A673 (cell line): ENCODE measurements around the gene CHAD. TPM values are rescaled to one million over a fixed set of nuclear protein-coding genes. Genes with fewer than 3 reads are reported as not detected.

ENCODE experiments used
- BruUV-seq: library from RNA; stranded (reverse); fragments of 400-500 nt; replicated peaks from 2 replicates; lab custom pipeline; 2021; lab: Mats Ljungman, UMichigan
- CTCF ChIA-PET: fragments of 300-600 bp; sonication (Branson Sonifier 250); formaldehyde crosslinking; loops from one replicate; lab custom pipeline; 2022; ENCODE audit warnings: antibody characterized with exemption; lab: Charles Lee
- POLR2A ChIA-PET: fragments of 300-600 bp; sonication (Branson Sonifier 250); formaldehyde crosslinking; loops from one replicate; lab custom pipeline; 2022; ENCODE audit warnings: antibody characterized with exemption; ENCODE audit not compliant: low non-redundant PET; lab: Charles Lee
- DNase-seq: peaks from one replicate; pipeline ENCODE4 v3.0.0-alpha.2; 2015; ENCODE audit warnings: low spot score
- H3K27ac ChIP-seq: fragments of 200-600 bp; sonication (generic); 2 replicates; pipeline ENCODE4 v1.5.1; 2016; ENCODE audit warnings: mixed run types, low read depth, mild to moderate bottlenecking, mixed read lengths, antibody characterized with exemption, low read length; ENCODE audit not compliant: poor library complexity, severe bottlenecking
- H3K27me3 ChIP-seq: fragments of 200-600 bp; sonication (generic); replicated peaks from 2 replicates; pipeline ENCODE4 v1.6.1; 2017; ENCODE audit warnings: mixed run types, low read depth, mild to moderate bottlenecking, mixed read lengths, antibody characterized with exemption, low read length; ENCODE audit not compliant: insufficient read depth, poor library complexity
- H3K36me3 ChIP-seq: fragments of 200-600 bp; sonication (generic); 2 replicates; pipeline ENCODE4 v1.6.1; 2016; ENCODE audit warnings: mixed run types, mild to moderate bottlenecking, mixed read lengths, antibody characterized with exemption, low read length; ENCODE audit not compliant: insufficient read depth, poor library complexity, severe bottlenecking
- H3K4me1 ChIP-seq: fragments of 200-600 bp; sonication (generic); 2 replicates; pipeline ENCODE4 v1.6.1; 2017; ENCODE audit warnings: mixed run types, mild to moderate bottlenecking, mixed read lengths, antibody characterized with exemption, low read length; ENCODE audit not compliant: insufficient read depth, poor library complexity, severe bottlenecking
- H3K4me3 ChIP-seq: fragments of 200-600 bp; sonication (generic); 2 replicates; pipeline ENCODE4 v1.5.1; 2016; ENCODE audit warnings: low read depth, mixed run types, mild to moderate bottlenecking, mixed read lengths, low read length; ENCODE audit not compliant: poor library complexity, severe bottlenecking
- H3K9me3 ChIP-seq: fragments of 200-600 bp; sonication (generic); 2 replicates; pipeline ENCODE4 v1.6.1; 2016; ENCODE audit warnings: mixed run types, low read depth, mild to moderate bottlenecking, mixed read lengths, antibody characterized with exemption, low read length; ENCODE audit not compliant: poor library complexity, severe bottlenecking
- CTCF ChIP-seq: fragments of 300-800, 200-600 bp; sonication (generic); conservative IDR thresholded peaks from 2 replicates; pipeline ENCODE4 v1.5.1; 2017; ENCODE audit warnings: low read depth, mild to moderate bottlenecking, antibody characterized with exemption, low read length, moderate library complexity, mixed read lengths
- EZH2 ChIP-seq: fragments of 200-600 bp; sonication (generic); IDR thresholded peaks from 2 replicates; pipeline ENCODE4 v1.6.1; 2017; ENCODE audit warnings: borderline replicate concordance, low read depth, mild to moderate bottlenecking, mixed read lengths, antibody characterized with exemption, low read length; ENCODE audit not compliant: poor library complexity, severe bottlenecking
- intact Hi-C: fragments of 100-400 bp; cut with micrococcal nuclease; formaldehyde crosslinking; loops from one replicate; pipeline ENCODE4 v1.10.0; 2022; ENCODE audit not compliant: unreplicated experiment
- total RNA-seq: library from RNA; stranded (reverse); gene quantifications from 2 replicates; pipeline ENCODE4 v1.2.3, GENCODE V29; 2021

Gene CHAD
- total RNA-seq, 1 experiment from 2014 or later: not detected

- Histone ChIP-seq H3K27ac (no peak overlapping the region), H3K4me3 (no peak overlapping the region), H3K4me1 (no peaks in the 10 kb centered on the region), H3K27me3 (no peaks in the 10 kb centered on the region), H3K36me3 (no peaks in the 10 kb centered on the region), H3K9me3 (no peaks in the 10 kb centered on the region)
- TF ChIP-seq CTCF (no peak), EZH2 (no peak)
- no peak for DNase-seq
- POLR2A ChIA-PET: no interaction called here
- BruUV-seq: no TSS peak
- intact Hi-C loops: no loop called here
- CTCF ChIA-PET: no interaction called here
These were observed 26.6 kb upstream of the CHAD start for GRCh38 chr17:50495217-50495823.

- CTCF ChIA-PET: no interaction called here
These were observed 25.1 kb upstream of the CHAD start for GRCh38 chr17:50493744-50494143.

GRCh38 chr17:50492214-50492613 is 23.5 kb upstream of the CHAD start:
- intact Hi-C loops: no loop called here
- DNase-seq: no peak
- no peak for TF ChIP-seq EZH2
- no peak for TF ChIP-seq CTCF
- no peaks in the 10 kb centered on the region for H3K27me3 ChIP-seq
- no peaks in the 10 kb centered on the region for H3K36me3 ChIP-seq
- H3K9me3 ChIP-seq: no peaks in the 10 kb centered on the region
- no peaks in the 10 kb centered on the region for H3K4me1 ChIP-seq
- no TSS peak for BruUV-seq
- no peak overlapping the region for H3K27ac ChIP-seq
- CTCF ChIA-PET: no interaction called here
- POLR2A ChIA-PET: interaction anchor here (0.7 kb wide), 1 partner anchor 132 kb away, joined by 4 read pairs; no protein-coding TSS in a partner anchor
- H3K4me3 ChIP-seq: no peak overlapping the region

More at GRCh38 chr17:50493744-50494143, 25.1 kb upstream of the CHAD start:
- no TSS peak for BruUV-seq
- Histone ChIP-seq H3K4me3 (no peak overlapping the region), H3K9me3 (no peaks in the 10 kb centered on the region), H3K36me3 (no peaks in the 10 kb centered on the region), H3K27me3 (no peaks in the 10 kb centered on the region), H3K27ac (no peak overlapping the region), H3K4me1 (no peaks in the 10 kb centered on the region)
- TF ChIP-seq CTCF (no peak), EZH2 (no peak)
- no peak for DNase-seq
- intact Hi-C loops: no loop called here
- POLR2A ChIA-PET: no interaction called here
